Measurements from ENCODE around the gene ZNF281. TPM values are rescaled to one million over a fixed set of nuclear protein-coding genes. Genes with fewer than 3 reads are reported as not detected.

Gene ZNF281
- total RNA-seq, 1 experiment from 2014 or later = 23.3 TPM

DNA sequence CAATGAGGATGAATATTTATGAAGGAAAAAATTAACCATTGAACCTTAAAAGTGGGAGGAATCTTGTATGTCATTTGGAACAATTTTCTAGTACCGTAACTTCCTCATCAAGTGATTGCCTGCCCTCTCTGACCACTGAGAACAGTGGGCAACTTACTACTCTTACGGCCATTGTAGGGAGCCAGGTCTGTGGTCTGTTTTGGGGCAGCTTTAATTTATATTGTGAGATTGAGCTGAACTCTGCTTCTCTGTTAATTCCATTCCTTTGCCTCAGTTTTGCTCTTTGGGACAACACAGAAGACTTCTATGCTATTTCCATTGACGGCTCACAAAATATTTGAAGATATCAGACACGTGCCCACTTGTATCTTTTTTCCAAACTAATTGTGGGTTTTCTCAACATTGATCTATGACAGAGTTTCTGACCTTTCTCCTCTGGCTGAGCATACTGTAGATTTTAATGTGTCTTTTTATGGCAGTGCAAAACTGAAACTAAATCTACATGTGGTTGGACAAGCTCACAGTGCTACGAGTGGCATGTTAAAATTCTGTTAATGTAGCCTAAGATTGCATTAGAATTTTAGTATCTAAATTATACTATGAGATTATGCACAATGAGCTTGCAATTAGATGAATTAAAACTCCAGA is 27.8 kb upstream of the ZNF281 start (continued):
- TF ChIP-seq, protein P1, sequence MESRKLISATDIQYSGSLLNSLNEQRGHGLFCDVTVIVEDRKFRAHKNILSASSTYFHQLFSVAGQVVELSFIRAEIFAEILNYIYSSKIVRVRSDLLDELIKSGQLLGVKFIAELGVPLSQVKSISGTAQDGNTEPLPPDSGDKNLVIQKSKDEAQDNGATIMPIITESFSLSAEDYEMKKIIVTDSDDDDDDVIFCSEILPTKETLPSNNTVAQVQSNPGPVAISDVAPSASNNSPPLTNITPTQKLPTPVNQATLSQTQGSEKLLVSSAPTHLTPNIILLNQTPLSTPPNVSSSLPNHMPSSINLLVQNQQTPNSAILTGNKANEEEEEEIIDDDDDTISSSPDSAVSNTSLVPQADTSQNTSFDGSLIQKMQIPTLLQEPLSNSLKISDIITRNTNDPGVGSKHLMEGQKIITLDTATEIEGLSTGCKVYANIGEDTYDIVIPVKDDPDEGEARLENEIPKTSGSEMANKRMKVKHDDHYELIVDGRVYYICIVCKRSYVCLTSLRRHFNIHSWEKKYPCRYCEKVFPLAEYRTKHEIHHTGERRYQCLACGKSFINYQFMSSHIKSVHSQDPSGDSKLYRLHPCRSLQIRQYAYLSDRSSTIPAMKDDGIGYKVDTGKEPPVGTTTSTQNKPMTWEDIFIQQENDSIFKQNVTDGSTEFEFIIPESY (IDR thresholded peaks at IDR 0.05; ENCODE audit: extremely low read depth, insufficient replicate concordance, low read length) = no peak
- no peak for TF ChIP-seq JUND (IDR thresholded peaks at IDR 0.05)
- TF ChIP-seq EZH2phosphoT487 (IDR thresholded peaks at IDR 0.05; ENCODE audit: borderline replicate concordance) = no peak
- TF ChIP-seq, protein P2, sequence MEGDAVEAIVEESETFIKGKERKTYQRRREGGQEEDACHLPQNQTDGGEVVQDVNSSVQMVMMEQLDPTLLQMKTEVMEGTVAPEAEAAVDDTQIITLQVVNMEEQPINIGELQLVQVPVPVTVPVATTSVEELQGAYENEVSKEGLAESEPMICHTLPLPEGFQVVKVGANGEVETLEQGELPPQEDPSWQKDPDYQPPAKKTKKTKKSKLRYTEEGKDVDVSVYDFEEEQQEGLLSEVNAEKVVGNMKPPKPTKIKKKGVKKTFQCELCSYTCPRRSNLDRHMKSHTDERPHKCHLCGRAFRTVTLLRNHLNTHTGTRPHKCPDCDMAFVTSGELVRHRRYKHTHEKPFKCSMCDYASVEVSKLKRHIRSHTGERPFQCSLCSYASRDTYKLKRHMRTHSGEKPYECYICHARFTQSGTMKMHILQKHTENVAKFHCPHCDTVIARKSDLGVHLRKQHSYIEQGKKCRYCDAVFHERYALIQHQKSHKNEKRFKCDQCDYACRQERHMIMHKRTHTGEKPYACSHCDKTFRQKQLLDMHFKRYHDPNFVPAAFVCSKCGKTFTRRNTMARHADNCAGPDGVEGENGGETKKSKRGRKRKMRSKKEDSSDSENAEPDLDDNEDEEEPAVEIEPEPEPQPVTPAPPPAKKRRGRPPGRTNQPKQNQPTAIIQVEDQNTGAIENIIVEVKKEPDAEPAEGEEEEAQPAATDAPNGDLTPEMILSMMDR (IDR thresholded peaks at IDR 0.05 in 2 of 3, conservative IDR thresholded peaks at IDR 0.05 in 1 of 3; ENCODE audit: borderline replicate concordance in 1 of 3, insufficient read depth in 1 of 3, low read depth in 2 of 3, low read length in 2 of 3) = no peak

DNA sequence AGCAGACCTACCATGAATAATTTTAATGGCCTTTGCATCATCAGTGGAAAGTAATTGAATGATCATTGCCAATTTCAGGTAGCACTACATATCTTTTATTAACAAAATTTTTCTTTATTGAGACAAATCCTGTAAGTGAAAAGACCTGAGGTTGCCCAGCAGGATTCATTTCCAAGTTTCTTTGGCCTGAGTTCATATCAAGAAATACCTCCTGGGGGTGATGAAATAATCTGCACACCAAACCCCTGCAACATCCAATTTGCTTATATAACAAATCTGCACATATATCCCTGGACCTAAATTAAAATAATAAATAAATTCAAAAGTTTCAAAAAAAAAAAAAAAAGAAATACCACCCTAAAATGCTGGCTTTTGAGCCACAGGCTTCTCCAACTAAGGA is 27.3 kb upstream of the ZNF281 start:
- Histone ChIP-seq H3K9me2 (ENCODE audit: insufficient read depth) (no peaks in the 10 kb centered on the region), H3K9me3 (ENCODE audit: control insufficient read depth in 1 of 2, insufficient read depth in 1 of 2, low read depth in 1 of 2, low read length in 2 of 2) (no peaks in the 10 kb centered on the region), H3K79me2 (ENCODE audit: insufficient read depth, low read length) (no peaks in the 10 kb centered on the region), H3K9ac (ENCODE audit: low read length) (no peak overlapping the region), H3K36me3 (ENCODE audit: control insufficient read depth in 1 of 2, insufficient read depth in 2 of 2, low read length in 2 of 2) (no peaks in the 10 kb centered on the region), H3K4me1 (ENCODE audit: control insufficient read depth in 1 of 2, insufficient read depth in 2 of 2, low read length in 2 of 2) (no peaks in the 10 kb centered on the region), H2AFZ (ENCODE audit: low read depth, low read length, poor library complexity, severe bottlenecking) (no peak overlapping the region), H3K27me3 (ENCODE audit: insufficient read depth, low read length) (no peaks in the 10 kb centered on the region), H3K27ac (ENCODE audit: low read depth, low read length) (no peak overlapping the region), H4K20me1 (ENCODE audit: insufficient read depth) (no peaks in the 10 kb centered on the region), H3K4me2 (ENCODE audit: low read length) (no peak overlapping the region), H3K4me3 (replicated peaks in 1 of 2; ENCODE audit: low read depth in 1 of 2, low read length in 2 of 2) (no peak overlapping the region)
- no TSS peak for BruUV-seq (replicated peaks)
- intact Hi-C loops (cut with micrococcal nuclease) = no loop called here
- CTCF ChIA-PET = no interaction called here
- RAD21 ChIA-PET (ENCODE audit: low non-redundant PET in 1 of 2, low total read pairs in 2 of 2, uncharacterized antibody in 2 of 2, unreplicated experiment in 2 of 2) = no interaction called here
- TF ChIP-seq, protein P3, sequence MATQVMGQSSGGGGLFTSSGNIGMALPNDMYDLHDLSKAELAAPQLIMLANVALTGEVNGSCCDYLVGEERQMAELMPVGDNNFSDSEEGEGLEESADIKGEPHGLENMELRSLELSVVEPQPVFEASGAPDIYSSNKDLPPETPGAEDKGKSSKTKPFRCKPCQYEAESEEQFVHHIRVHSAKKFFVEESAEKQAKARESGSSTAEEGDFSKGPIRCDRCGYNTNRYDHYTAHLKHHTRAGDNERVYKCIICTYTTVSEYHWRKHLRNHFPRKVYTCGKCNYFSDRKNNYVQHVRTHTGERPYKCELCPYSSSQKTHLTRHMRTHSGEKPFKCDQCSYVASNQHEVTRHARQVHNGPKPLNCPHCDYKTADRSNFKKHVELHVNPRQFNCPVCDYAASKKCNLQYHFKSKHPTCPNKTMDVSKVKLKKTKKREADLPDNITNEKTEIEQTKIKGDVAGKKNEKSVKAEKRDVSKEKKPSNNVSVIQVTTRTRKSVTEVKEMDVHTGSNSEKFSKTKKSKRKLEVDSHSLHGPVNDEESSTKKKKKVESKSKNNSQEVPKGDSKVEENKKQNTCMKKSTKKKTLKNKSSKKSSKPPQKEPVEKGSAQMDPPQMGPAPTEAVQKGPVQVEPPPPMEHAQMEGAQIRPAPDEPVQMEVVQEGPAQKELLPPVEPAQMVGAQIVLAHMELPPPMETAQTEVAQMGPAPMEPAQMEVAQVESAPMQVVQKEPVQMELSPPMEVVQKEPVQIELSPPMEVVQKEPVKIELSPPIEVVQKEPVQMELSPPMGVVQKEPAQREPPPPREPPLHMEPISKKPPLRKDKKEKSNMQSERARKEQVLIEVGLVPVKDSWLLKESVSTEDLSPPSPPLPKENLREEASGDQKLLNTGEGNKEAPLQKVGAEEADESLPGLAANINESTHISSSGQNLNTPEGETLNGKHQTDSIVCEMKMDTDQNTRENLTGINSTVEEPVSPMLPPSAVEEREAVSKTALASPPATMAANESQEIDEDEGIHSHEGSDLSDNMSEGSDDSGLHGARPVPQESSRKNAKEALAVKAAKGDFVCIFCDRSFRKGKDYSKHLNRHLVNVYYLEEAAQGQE (IDR thresholded peaks at IDR 0.05; ENCODE audit: low read depth) = no peak
- TF ChIP-seq, protein P2 (IDR thresholded peaks at IDR 0.05 in 2 of 3, conservative IDR thresholded peaks at IDR 0.05 in 1 of 3; ENCODE audit: borderline replicate concordance in 1 of 3, insufficient read depth in 1 of 3, low read depth in 2 of 3, low read length in 2 of 3) = no peak
- TF ChIP-seq SP1 (IDR thresholded peaks at IDR 0.05; ENCODE audit: low read depth) (no peak), YY1 (IDR thresholded peaks at IDR 0.05; ENCODE audit: extremely low read depth, insufficient replicate concordance, low read depth, low read length) (no peak), ZFX (IDR thresholded peaks at IDR 0.05) (no peak), CEBPB (IDR thresholded peaks at IDR 0.05; ENCODE audit: low read depth) (no peak), SRF (IDR thresholded peaks at IDR 0.05; ENCODE audit: low read depth) (no peak), ELF1 (IDR thresholded peaks at IDR 0.05; ENCODE audit: borderline replicate concordance, low read depth) (no peak), POLR2A (IDR thresholded peaks at IDR 0.05; ENCODE audit: borderline replicate concordance, extremely low read depth, insufficient read depth, insufficient read length) (no peak)
- ATAC-seq (no peak), DNase-seq (ENCODE audit: low read depth, low spot score) (no peak)
- POLR2A ChIA-PET = no interaction called here

All from HCT116 (cell line).